Fibroblast of pulmonary artery (primary cell): ENCODE data around the gene XDH.
A peak's percentile ranks its signal among the peaks of the same experiment; 100 is the strongest.

Experiments used
- DNase-seq: peaks from one replicate; pipeline ENCODE4 v3.0.0-alpha.2; 2010; ENCODE audit warnings: low read depth
- H3K4me3 ChIP-seq: replicated peaks from 2 replicates; pipeline ENCODE4 v1.5.1; 2011; ENCODE audit warnings: low read depth, mild to moderate bottlenecking, control low read depth, low read length, moderate library complexity
- CTCF ChIP-seq: IDR thresholded peaks from 2 replicates; pipeline ENCODE4 v1.5.1; 2011; ENCODE audit warnings: mild to moderate bottlenecking, control low read depth, low read length, inconsistent platforms; ENCODE audit errors: missing control alignments

The XDH gene

GRCh38 chr2:31363956-31364750 lies 50.4 kb downstream of the XDH start:
- no peak for TF ChIP-seq CTCF
- DNase-seq = no peak
- H3K4me3 ChIP-seq = no peak overlapping the region

GRCh38 chr2:31362581-31362980 lies 52.0 kb downstream of the XDH start:
- H3K4me3 ChIP-seq = no peak overlapping the region
- TF ChIP-seq CTCF = no peak
- DNase-seq = no peak

GRCh38 chr2:31359229-31359628 lies 55.3 kb downstream of the XDH start:
- no peak for TF ChIP-seq CTCF

GRCh38 chr2:31354837-31355236 lies 59.7 kb downstream of the XDH start:
- DNase-seq = peak; percentile 26
- peak; percentile 61 for TF ChIP-seq CTCF

More at GRCh38 chr2:31359229-31359628, 55.3 kb downstream of the XDH start:
- no peak for DNase-seq
- H3K4me3 ChIP-seq = no peak overlapping the region

GRCh38 chr2:31353179-31353578 lies 61.4 kb downstream of the XDH start:
- DNase-seq = no peak
- H3K4me3 ChIP-seq = no peak overlapping the region
- TF ChIP-seq CTCF = no peak

More at GRCh38 chr2:31354837-31355236, 59.7 kb downstream of the XDH start:
- H3K4me3 ChIP-seq = no peak overlapping the region

- no peak for TF ChIP-seq CTCF
- DNase-seq = no peak
- no peak overlapping the region for H3K4me3 ChIP-seq
These were observed 64.9 kb downstream of the XDH start for GRCh38 chr2:31349684-31350083.

- DNase-seq = no peak
- no peak for TF ChIP-seq CTCF
- H3K4me3 ChIP-seq = no peak overlapping the region
These were observed 65.4 kb downstream of the XDH start for GRCh38 chr2:31349160-31349559.
